HL-60 (cell line): ENCODE data around the gene PMEL.

Source experiments
- GABPA ChIP-seq: IDR thresholded peaks from 2 replicates; pipeline ENCODE4 v1.6.1; 2012; ENCODE audit warnings: low read depth
- POLR2AphosphoS5 ChIP-seq: IDR thresholded peaks from 2 replicates; pipeline ENCODE4 v1.6.1; 2012; ENCODE audit warnings: low read depth
- REST ChIP-seq: IDR thresholded peaks from 2 replicates; pipeline ENCODE4 v1.6.1; 2012; ENCODE audit warnings: low read depth; ENCODE audit not compliant: insufficient replicate concordance
- SPI1 ChIP-seq: IDR thresholded peaks from 2 replicates; pipeline ENCODE4 v1.6.1; 2012; ENCODE audit warnings: low read depth, mild to moderate bottlenecking, borderline replicate concordance
- TF ChIP-seq, protein P1 (sequence below): IDR thresholded peaks from one replicate; pipeline ENCODE4 v1.5.1; 2011; ENCODE audit warnings: low read length, control low read depth, inconsistent platforms; ENCODE audit not compliant: insufficient read depth

DNA sequence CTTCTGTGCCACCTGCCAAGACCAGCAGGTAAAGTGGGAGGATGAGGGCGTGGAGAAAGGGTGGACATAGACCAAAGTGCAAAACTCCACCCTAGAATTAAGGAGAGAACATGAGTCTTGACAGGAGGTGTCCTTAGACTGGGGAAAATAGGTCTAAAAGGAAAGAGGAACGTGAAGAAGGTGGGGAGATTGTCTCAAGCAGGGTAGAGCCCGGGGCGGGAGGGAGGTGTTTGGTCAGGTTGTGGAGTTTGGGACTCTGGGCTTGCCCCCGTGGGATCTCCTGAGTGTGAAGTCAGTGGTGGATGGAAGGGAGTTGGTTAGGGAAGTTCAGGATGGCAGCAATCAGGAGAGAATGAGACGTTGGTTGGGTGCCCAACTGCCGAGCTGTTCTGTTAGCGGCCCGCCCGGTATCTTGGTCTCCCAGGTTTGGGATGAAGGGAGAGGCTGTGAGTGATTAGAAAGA is 34.5 kb downstream of the PMEL start:
- TF ChIP-seq, protein P1, sequence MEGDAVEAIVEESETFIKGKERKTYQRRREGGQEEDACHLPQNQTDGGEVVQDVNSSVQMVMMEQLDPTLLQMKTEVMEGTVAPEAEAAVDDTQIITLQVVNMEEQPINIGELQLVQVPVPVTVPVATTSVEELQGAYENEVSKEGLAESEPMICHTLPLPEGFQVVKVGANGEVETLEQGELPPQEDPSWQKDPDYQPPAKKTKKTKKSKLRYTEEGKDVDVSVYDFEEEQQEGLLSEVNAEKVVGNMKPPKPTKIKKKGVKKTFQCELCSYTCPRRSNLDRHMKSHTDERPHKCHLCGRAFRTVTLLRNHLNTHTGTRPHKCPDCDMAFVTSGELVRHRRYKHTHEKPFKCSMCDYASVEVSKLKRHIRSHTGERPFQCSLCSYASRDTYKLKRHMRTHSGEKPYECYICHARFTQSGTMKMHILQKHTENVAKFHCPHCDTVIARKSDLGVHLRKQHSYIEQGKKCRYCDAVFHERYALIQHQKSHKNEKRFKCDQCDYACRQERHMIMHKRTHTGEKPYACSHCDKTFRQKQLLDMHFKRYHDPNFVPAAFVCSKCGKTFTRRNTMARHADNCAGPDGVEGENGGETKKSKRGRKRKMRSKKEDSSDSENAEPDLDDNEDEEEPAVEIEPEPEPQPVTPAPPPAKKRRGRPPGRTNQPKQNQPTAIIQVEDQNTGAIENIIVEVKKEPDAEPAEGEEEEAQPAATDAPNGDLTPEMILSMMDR: no peak
- TF ChIP-seq GABPA (no peak), POLR2AphosphoS5 (no peak), REST (no peak), SPI1 (no peak)
